Measurements from ENCODE around the gene TBC1D5.

DNA sequence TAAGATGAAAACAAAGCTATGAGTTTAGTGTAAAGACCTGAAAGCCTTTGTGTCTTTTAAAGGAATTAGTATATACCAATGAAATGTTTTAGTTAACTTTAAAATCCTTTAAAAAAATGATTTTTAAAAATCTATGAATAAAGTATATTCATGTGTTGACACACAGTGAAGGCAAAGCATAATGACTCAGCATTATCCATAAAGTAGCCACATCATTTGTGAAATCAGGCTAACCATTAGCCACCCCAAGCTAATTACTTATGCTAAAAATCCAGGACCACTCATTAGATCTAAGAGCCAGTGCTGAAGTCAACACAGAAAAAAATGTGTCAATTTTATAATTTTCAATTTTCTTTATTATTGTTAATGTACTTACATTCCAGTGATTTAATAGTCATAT is 310.2 kb downstream of the TBC1D5 start:
- no peak for TF ChIP-seq YY1 (IDR thresholded peaks at IDR 0.05; ENCODE audit: extremely low read depth, insufficient replicate concordance, low read depth, low read length)
- TF ChIP-seq, protein P1, sequence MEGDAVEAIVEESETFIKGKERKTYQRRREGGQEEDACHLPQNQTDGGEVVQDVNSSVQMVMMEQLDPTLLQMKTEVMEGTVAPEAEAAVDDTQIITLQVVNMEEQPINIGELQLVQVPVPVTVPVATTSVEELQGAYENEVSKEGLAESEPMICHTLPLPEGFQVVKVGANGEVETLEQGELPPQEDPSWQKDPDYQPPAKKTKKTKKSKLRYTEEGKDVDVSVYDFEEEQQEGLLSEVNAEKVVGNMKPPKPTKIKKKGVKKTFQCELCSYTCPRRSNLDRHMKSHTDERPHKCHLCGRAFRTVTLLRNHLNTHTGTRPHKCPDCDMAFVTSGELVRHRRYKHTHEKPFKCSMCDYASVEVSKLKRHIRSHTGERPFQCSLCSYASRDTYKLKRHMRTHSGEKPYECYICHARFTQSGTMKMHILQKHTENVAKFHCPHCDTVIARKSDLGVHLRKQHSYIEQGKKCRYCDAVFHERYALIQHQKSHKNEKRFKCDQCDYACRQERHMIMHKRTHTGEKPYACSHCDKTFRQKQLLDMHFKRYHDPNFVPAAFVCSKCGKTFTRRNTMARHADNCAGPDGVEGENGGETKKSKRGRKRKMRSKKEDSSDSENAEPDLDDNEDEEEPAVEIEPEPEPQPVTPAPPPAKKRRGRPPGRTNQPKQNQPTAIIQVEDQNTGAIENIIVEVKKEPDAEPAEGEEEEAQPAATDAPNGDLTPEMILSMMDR (IDR thresholded peaks at IDR 0.05 in 2 of 3, conservative IDR thresholded peaks at IDR 0.05 in 1 of 3; ENCODE audit: borderline replicate concordance in 1 of 3, insufficient read depth in 1 of 3, low read depth in 2 of 3, low read length in 2 of 3), result no peak
- no peak for TF ChIP-seq POLR2A (IDR thresholded peaks at IDR 0.05; ENCODE audit: borderline replicate concordance, extremely low read depth, insufficient read depth, insufficient read length)
- no peak for TF ChIP-seq SRF (IDR thresholded peaks at IDR 0.05; ENCODE audit: low read depth)
- TF ChIP-seq, protein P2, sequence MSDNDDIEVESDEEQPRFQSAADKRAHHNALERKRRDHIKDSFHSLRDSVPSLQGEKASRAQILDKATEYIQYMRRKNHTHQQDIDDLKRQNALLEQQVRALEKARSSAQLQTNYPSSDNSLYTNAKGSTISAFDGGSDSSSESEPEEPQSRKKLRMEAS (IDR thresholded peaks at IDR 0.05), result no peak
- no peak for TF ChIP-seq EZH2 (IDR thresholded peaks at IDR 0.05)
- no peak for TF ChIP-seq RAD21 (IDR thresholded peaks at IDR 0.05; ENCODE audit: low read depth)
- TF ChIP-seq, protein P3, sequence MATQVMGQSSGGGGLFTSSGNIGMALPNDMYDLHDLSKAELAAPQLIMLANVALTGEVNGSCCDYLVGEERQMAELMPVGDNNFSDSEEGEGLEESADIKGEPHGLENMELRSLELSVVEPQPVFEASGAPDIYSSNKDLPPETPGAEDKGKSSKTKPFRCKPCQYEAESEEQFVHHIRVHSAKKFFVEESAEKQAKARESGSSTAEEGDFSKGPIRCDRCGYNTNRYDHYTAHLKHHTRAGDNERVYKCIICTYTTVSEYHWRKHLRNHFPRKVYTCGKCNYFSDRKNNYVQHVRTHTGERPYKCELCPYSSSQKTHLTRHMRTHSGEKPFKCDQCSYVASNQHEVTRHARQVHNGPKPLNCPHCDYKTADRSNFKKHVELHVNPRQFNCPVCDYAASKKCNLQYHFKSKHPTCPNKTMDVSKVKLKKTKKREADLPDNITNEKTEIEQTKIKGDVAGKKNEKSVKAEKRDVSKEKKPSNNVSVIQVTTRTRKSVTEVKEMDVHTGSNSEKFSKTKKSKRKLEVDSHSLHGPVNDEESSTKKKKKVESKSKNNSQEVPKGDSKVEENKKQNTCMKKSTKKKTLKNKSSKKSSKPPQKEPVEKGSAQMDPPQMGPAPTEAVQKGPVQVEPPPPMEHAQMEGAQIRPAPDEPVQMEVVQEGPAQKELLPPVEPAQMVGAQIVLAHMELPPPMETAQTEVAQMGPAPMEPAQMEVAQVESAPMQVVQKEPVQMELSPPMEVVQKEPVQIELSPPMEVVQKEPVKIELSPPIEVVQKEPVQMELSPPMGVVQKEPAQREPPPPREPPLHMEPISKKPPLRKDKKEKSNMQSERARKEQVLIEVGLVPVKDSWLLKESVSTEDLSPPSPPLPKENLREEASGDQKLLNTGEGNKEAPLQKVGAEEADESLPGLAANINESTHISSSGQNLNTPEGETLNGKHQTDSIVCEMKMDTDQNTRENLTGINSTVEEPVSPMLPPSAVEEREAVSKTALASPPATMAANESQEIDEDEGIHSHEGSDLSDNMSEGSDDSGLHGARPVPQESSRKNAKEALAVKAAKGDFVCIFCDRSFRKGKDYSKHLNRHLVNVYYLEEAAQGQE (IDR thresholded peaks at IDR 0.05; ENCODE audit: low read depth), result no peak
- TF ChIP-seq POLR2AphosphoS5 (IDR thresholded peaks at IDR 0.05; ENCODE audit: low read depth, low read length), result no peak

Measured in HCT116 (cell line).